HG02642 (cell line): ENCODE data around the gene PBRM1.
"Not testable (repeated sequence)": the region's sequence is repeated elsewhere in the genome, so short reads cannot be mapped to it uniquely, and the experiment has no call there.

ENCODE experiments used
- ATAC-seq: cut with Tn5 transposase; IDR thresholded peaks from one replicate; pipeline ENCODE4 v1.9.1; 2021; ENCODE audit warnings: mild to moderate bottlenecking; ENCODE audit not compliant: unreplicated experiment, poor library complexity

The PBRM1 gene

GRCh38 chr3:52705438-52705687 is 19.6 kb upstream of the PBRM1 start:
- no peak for ATAC-seq

DNA sequence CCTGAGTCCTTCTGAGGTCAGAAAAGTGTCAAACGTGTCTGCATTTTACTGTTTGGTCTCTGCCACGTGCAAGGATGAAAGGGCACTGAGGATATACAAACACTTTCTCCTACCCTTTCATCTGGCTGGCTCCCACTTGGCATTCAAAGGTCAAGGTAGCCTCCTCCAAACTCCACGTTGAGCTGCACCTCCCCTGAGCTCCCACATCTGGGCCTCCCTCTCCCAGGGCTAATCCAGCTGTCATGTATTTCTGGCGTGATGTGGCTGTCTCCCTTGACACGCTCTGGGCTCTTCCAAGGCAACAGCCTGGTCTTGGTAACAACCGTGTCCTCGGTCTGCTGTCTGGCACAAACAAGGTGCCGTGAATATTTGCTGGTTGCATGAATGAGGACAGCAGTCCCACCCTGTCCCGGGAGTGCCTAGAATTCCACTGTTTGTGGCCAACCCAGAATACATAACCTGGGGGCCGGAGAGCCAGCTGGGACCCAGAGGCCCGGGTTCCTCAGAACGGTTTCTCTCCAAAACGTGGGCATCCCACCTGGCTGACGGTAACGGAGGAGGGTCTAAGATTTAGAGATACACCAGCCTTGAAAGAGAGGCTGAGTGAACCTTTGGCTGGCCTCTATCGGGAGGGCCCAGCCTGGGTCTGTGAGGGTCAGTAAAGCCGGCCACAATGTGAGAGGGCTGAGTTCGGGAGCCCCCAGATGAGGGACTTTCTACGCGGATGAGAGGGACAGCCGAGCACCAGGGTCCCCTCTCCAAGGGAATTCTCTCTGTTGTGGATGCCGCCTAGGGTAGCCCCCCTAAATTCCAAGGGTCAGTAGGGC is 19.1 kb upstream of the PBRM1 start:
- peak; percentile 2 for ATAC-seq

- ATAC-seq: no peak
Measured at GRCh38 chr3:52703341-52703740, 17.6 kb upstream of the PBRM1 start.

DNA sequence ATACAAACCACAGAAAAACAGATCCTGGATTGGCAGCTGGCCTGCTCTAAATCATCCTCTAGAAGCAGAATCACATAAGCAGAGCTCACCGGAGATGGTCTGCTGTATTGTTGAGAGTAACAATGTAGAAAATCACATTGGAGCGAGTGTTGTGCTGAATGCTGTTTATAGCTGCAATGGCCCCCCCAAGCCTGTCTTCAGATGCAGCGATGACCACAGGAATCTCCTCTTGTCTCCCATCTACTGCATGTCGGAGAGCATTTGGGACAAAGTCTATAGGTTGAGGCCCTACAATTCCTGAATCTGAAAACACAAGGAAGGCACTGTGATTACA is 11.9 kb upstream of the PBRM1 start:
- ATAC-seq: no peak

DNA sequence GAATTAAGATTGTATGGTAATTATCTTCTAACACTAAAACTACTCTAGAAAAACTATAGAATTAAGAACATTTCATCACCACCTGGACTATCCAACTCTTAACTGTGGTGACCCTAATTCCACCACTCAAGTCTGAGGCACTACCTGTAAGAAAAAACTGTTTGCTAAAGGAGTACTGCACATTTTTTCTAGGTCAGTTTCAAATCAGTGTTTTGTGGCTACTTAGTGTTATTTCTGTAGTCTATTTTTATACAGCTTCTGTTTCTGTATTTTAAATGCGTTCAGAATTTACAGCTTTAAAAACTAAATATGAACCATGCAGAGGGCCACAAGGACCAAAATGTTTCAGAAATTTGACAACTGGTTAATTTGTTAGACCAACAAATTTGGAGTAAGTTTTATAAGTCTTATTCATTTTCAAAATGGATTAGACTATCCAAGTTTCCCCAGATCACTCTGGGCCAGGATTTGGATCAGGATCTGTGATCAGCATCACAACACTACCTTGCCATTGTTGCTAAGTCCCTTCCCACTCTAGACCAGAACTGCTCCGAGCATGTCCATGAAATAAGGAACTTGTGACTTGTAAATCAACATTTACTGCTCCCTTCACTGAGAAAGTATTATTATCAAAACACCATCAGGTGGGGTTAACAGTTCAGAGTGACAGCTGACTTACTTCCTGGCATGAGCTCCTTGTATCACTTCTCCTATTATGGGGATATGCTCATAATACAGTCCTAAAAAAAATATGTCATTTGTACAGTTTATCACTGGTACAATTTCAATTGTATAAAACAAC is 11.3 kb upstream of the PBRM1 start:
- ATAC-seq: no peak

DNA sequence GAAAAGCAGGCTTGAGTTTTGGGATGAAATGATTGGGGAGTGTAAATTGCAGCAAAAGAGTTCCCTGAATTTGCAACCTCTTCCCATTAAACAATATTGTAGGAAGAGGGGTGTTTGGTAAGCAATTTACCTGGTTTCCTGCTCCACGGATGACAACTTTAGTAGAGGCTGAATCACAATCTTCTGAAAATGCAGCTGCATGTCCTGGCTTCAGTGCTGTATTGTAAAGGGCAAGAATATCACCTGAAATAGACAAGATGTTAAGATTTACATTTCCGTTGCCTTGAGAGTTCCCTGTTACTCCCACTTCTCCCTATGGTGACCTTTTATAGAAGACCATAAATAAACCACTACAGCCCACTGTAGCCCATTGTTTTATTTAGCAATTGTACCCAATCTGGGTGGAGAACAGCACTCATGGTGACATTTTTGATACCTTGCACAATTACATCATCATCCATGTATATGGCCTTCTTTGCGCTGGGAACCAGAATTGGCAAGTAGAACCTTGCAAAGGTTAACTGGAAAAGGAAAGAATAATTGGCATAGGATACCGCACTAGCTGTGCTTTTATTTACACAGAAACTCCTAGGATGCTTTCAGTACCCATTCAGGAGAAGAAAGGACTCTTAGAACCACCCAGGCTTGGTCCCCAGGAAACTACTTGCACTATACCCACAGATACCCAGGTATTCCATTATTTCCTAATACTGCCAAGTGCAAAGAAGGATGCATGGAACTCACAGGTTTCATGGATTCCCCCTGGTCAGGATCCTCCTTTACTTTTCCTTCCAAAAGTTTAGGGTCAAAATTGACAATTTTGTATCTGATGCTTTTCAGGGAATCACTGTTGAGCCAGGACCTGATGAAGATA is 10.3 kb upstream of the PBRM1 start:
- no peak for ATAC-seq

- ATAC-seq: no peak
Measured at GRCh38 chr3:52694528-52695189, 8.9 kb upstream of the PBRM1 start.

- ATAC-seq: no peak
Measured at GRCh38 chr3:52693071-52693470, 7.4 kb upstream of the PBRM1 start.

GRCh38 chr3:52690560-52690959 is 4.8 kb upstream of the PBRM1 start:
- no peak for ATAC-seq

DNA sequence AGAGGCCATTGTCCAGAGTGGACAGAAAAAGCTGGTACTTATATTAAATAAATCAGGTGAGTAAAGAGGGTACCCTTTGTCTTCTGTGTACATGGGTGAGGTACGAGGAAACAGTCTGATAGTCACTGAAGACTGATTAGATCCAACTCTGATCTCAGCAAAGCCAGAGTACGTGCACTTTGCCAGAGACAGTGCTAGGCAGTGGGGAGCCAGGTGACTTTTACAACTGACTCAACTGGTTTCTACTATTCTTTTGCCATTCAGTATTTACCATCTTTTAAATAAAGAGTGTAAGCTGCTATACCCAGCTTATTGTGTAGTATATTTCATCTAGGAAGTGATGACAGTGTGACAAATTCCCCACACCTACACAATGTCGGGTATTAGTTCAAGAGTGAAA is 3.4 kb upstream of the PBRM1 start:
- ATAC-seq: no peak

DNA sequence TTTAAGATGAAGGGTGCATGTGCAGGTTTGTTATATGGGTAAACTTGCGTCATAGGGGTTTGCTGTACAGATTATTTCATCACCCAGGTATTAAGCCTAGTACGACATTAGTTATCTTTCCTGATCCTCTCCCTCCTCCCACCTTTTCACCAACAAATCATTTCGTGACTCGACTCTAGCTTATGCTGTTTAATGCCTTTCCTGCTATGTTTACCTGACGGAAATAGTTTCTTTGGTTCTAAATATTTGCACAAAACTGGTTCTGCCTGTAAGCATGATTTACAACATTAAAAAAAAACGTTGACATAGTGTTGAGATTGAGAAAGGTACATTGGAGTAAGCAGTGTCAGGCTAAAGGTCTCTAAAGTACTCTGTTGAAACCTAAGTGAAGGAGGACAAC is 2.6 kb upstream of the PBRM1 start:
- ATAC-seq: no peak

DNA sequence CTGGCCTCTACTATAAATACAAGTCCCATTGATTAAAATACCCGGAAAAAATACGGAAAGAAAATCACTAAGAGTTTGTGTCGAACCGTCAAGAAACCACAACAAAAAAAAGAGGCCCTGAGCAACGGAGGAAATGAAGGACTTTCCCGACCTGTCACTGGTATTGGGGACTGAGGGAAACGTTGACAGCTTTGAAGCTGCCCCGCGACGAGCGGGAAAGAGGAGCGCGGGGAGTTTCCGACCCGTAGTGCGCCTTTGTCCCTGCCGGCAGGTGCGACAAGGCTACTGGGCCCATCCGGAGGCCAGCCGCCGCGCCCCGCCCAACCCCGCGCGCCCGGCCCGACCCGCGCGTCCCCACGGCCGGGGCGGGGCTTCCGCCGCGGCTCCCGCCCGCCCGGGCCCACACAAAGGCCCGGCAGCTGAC is 416 bp downstream of the PBRM1 start:
- ATAC-seq: peak; percentile 83

DNA sequence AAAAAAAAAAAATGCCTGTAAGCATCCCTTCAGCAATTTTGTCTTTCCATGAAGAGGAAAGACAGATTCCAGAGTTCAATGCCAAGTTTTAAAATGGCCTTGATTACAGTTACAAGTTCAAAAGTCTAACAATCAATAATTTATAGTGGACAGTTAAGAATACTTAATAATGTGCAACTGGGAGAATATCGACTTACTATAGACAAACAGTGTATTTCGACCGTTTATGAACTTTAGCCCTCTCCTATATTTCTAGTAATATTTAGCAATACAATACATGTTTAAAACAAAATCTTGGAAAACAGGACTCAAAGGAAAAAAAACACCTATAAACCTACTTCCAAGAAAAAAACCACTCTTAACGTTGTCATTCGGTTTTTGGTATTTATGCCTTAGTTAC is 1.5 kb downstream of the PBRM1 start:
- no peak for ATAC-seq

DNA sequence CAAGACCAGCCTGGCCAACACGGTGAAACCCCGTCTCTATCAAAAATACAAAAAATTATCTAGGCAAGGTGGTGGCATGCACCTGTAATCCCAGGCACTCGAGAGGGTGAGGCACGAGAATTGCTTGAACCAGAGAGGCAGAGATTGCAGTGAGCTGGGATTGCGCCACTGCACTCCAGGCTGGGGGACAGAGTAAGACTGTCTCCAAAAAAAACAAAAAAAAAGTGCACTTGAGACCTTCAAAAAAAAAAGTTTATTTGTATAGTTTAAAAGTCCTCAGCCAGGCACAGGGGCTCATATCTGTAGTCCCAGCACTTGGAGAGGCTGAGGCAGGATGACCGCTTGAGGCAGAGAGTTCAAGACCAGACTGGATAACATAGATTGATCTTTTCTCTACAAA is 2.1 kb downstream of the PBRM1 start:
- ATAC-seq: no peak

DNA sequence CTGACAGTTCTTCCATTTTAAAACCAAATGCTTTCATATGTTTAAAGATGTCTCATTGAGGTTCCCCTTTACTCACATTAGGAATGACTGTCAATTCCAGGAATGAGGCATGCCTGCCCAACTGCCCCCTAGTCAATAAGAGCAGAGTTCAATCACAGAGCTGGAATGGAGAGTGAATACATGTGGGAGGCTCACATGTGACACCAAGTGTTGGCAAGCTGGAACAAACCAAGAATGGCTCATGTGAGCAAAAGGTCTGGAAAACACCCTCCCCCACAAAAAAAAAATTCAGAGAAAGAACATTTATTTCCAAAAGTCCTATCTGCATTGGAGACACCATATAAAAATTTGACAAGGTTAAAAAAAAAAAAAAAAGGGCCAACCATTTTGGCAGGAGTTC is 3.7 kb downstream of the PBRM1 start:
- no peak for ATAC-seq

- ATAC-seq: no peak
Measured at GRCh38 chr3:52681596-52681995, 4.1 kb downstream of the PBRM1 start.

- ATAC-seq: no peak
Measured at GRCh38 chr3:52679811-52680210, 5.9 kb downstream of the PBRM1 start.

DNA sequence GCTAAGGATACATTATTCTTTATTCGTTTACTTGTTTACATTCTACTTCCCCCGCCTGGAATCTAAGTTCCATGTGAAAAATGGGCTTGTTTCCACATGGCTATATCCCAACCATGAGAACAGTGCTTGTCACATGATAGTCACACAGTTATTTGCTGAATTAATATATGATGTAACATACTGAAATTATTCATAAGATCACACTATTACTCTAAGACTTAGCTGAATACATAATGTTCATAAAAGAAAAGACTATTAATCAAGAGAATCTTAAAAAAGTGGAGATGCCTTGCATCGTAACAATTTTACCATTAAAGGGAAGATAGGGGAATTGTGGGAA is 6.5 kb downstream of the PBRM1 start:
- ATAC-seq: no peak

DNA sequence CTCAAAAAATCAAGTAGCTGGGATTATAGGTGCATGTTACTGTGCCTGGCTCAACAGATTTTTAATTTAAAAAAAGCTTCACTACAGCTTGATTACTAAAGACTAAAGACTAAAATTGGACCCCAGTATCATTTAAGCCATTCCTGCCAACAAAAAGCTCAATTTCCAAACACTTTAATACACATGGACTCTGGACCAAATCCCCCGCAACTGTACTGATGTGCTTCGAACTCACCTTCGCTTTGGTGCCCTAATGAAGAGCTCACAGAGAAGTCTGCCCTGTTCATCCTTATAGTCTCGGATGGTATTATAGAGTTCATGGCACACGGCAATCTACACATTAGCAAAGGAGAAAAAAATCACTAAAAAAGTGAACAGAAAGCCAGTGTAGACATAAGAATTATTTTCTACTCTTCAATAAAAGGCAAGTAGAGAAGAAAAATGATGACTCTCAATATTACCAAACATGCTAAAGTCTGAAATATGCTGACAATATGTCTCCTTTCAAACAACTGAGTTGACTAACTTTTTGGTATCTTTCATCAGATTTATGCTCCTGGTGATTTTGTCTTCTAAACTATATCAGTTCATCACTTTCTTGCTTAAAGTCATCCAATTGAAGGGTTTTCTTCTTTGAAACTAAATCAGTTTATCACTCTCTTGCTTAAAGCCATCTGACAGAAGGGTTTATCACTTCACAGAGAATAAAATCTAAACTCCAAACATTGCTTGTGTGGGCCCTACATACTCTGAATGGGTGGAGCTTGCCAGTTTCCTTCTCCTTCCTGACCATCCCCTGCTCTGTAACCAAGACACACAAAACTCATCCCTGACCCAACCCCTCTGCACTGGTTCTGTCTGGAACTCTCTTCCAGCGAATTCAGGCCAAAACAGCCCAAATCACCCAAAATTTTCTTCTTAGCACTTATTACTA is 7.2 kb downstream of the PBRM1 start:
- no peak for ATAC-seq

- ATAC-seq: not testable (repeated sequence)
Measured at GRCh38 chr3:52676201-52676600, 9.5 kb downstream of the PBRM1 start.
